ENCODE data around the gene MAP1LC3C.
"Not testable (repeated sequence)": the region's sequence is repeated elsewhere in the genome, so short reads cannot be mapped to it uniquely, and the experiment has no call there.

Gene MAP1LC3C

DNA sequence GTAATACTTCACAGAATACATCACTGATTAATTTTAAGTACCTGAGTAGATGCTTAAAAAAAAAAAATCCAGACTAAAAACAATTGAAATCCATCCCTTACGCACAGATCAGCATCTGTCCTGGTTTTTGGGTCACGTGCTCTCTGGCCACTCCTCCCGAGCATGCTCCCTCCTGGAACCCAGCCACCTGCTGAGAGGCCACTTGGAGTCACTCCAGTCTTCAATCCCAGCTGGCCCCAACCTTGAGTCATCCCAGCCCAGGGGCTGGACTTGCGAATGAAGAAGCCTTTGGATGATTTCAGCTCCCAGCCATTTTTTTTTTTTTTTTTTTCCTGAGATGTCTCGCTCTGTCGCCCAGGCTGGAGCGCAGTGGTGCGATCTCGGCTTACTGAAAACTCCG lies 8.9 kb downstream of the MAP1LC3C start:
- DNase-seq: no peak

GRCh38 chr1:241988389-241988930 lies 10.4 kb downstream of the MAP1LC3C start:
- DNase-seq: not testable (repeated sequence)

DNA sequence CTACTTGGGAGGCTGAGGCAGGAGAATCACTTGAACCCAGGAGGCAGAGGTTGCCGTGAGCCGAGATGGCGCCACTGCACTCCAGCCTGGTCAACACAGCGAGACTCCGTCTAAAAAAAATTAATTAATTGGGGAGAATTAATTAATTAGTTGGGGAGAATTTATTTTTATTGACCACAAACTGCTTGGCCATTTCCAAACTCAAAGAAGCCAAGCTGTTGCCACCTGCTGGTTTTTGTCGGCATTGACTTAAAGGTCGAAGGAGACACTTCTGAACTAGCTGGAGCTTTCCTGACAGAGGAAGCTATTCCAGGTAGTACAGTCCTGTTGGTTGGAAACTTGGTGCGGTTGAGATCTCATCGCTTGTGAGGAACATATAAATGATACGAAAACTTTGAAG lies 13.1 kb downstream of the MAP1LC3C start:
- DNase-seq: no peak

GRCh38 chr1:241979926-241980325 lies 19.0 kb downstream of the MAP1LC3C start:
- DNase-seq: no peak

GRCh38 chr1:241979071-241979470 lies 19.8 kb downstream of the MAP1LC3C start:
- no peak for DNase-seq

- no peak for DNase-seq
Measured at GRCh38 chr1:241976229-241976628, 22.7 kb downstream of the MAP1LC3C start.

- DNase-seq: no peak
Measured at GRCh38 chr1:241972703-241973369, 26.1 kb downstream of the MAP1LC3C start.

- DNase-seq: no peak
Measured at GRCh38 chr1:241968611-241969010, 30.3 kb downstream of the MAP1LC3C start.

GRCh38 chr1:241964550-241965282 lies 34.2 kb downstream of the MAP1LC3C start:
- DNase-seq: no peak

GRCh38 chr1:241963722-241964121 lies 35.2 kb downstream of the MAP1LC3C start:
- DNase-seq: no peak

GRCh38 chr1:241962153-241962552 lies 36.7 kb downstream of the MAP1LC3C start:
- DNase-seq: no peak

- DNase-seq: no peak
Measured at GRCh38 chr1:241957692-241958494, 41.0 kb downstream of the MAP1LC3C start, which contains the start of gene BECN2. Gene BECN2, plus strand, starts transcription at chr1:241957767. Its CDS starts 0 bp downstream, at chr1:241957767.

- no peak for DNase-seq
Measured at GRCh38 chr1:241950390-241950789, 48.5 kb downstream of the MAP1LC3C start.

GRCh38 chr1:241947354-241947753 lies 51.5 kb downstream of the MAP1LC3C start:
- DNase-seq: no peak
